BLaER1 treated with 17β-estradiol and CSF1 and Interleukin-3, amounts not matched to agents 10 nM and 100 nM (cell line): Measurements from ENCODE around the gene C17orf113.

ENCODE experiments used
- H3K27ac ChIP-seq, 11 experiments: shearing (Covaris generic); formaldehyde crosslinking; 2 replicates each; pipeline ENCODE4 v1.8.1; 2022
- H3K27me3 ChIP-seq, 11 experiments: shearing (Covaris generic); formaldehyde crosslinking; 2 replicates each; pipeline ENCODE4 v1.8.1; 2022
- H3K36me3 ChIP-seq, 11 experiments: shearing (Covaris generic); formaldehyde crosslinking; 2 replicates each; pipeline ENCODE4 v1.8.1; 2022
- H3K4me1 ChIP-seq, 10 experiments: shearing (Covaris generic); formaldehyde crosslinking; 2 replicates each; pipeline ENCODE4 v1.8.1; 2022
- H3K4me2 ChIP-seq, 11 experiments: shearing (Covaris generic); formaldehyde crosslinking; 2 replicates each; pipeline ENCODE4 v1.8.1; 2022
- H3K4me3 ChIP-seq, 10 experiments: shearing (Covaris generic); formaldehyde crosslinking; 2 replicates each; pipeline ENCODE4 v1.8.1; 2022
- H3K9ac ChIP-seq, 11 experiments: shearing (Covaris generic); formaldehyde crosslinking; 2 replicates each; pipeline ENCODE4 v1.8.1; 2022
- H3K9me3 ChIP-seq, 11 experiments: shearing (Covaris generic); formaldehyde crosslinking; replicated peaks in 1 of 11; 2 replicates each; pipeline ENCODE4 v1.8.1; 2022
- H4K20me1 ChIP-seq, 11 experiments: shearing (Covaris generic); formaldehyde crosslinking; 2 replicates each; pipeline ENCODE4 v1.8.1; 2022
- Cebpa-rat ChIP-seq, 11 experiments: shearing (Covaris generic); IDR thresholded peaks; 2 replicates each; pipeline ENCODE4 v1.8.1; 2022

C17orf113 gene

DNA sequence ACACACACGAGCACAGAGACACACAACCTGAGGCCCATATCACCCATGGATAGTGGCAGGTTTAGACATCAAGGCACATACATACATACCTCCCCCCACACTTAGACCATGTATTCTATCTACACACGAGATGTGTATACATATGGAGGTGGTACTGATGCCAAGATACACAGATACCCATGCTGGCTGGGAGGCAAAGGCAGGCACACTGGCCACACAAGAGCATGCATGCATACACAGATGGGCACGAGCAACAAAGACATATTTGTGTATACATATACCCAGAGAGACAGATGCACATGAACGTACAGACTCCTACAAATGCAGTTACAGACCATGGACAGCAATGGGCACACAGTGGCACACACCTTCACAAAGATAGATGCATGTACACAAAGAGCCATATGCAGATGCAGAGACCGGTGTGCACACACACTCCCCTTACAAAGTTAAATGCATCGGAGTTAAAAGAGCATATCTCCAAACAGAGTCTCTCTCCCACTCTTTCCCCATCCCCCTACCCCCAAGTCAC lies 2.0 kb upstream of the C17orf113 start:
- no peaks in the 10 kb centered on the region for H3K36me3 ChIP-seq
- no peaks in the 10 kb centered on the region for H3K9me3 ChIP-seq
- H3K4me1 ChIP-seq, result peaks cover 0 to 28% (median 12%) of the 10 kb centered on the region in 10 experiments; a peak in 11 of 20 replicates
- H3K27ac ChIP-seq, result no peak overlapping the region
- H3K27me3 ChIP-seq, result peaks cover 33 to 64% (median 57%) of the 10 kb centered on the region in 11 experiments
- H3K4me2 ChIP-seq, result no peak overlapping the region
- no peaks in the 10 kb centered on the region; a peak in 1 of 22 replicates for H4K20me1 ChIP-seq
- H3K9ac ChIP-seq, result no peak overlapping the region
- TF ChIP-seq Cebpa-rat (IDR thresholded peaks at IDR 0.05), result no peak
- no peak overlapping the region for H3K4me3 ChIP-seq

- no peak overlapping the region for H3K4me3 ChIP-seq
- no peaks in the 10 kb centered on the region for H3K36me3 ChIP-seq
- no peaks in the 10 kb centered on the region; a peak in 1 of 22 replicates for H4K20me1 ChIP-seq
- no peak overlapping the region for H3K9ac ChIP-seq
- no peaks in the 10 kb centered on the region for H3K9me3 ChIP-seq
- peak overlapping the region in 1 of 11 experiments; percentile 78; a peak in 1 of 22 replicates for H3K4me2 ChIP-seq
- H3K27me3 ChIP-seq, result peaks cover 33 to 64% (median 57%) of the 10 kb centered on the region in 11 experiments
- H3K4me1 ChIP-seq, result peaks cover 0 to 28% (median 12%) of the 10 kb centered on the region in 10 experiments; a peak in 11 of 20 replicates
- H3K27ac ChIP-seq, result no peak overlapping the region
- no peak for TF ChIP-seq Cebpa-rat (IDR thresholded peaks at IDR 0.05)
These were observed 1.2 kb upstream of the C17orf113 start for GRCh38 chr17:42051645-42052044.

DNA sequence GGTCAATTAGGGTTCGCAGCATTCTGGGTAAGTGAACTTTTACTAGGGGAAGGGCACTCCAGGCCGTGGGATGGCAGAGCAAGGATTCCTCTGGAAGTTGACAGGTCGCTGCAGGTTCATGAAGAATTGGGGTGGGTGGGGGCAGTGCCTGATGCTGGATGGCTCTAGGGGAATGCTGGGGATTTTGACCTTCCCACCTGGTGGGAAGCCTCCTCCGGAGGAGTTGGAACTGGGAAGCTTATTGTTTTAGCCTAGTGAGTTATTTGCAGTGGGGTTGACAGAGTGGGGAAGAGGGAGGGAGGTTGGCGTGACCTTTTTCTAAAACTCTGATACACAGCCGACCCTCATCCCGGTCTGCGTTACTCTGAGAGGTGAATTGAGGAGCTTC lies 606 bp upstream of the C17orf113 start:
- Histone ChIP-seq H3K9ac (no peak overlapping the region), H3K27me3 (peaks cover 33 to 64% (median 57%) of the 10 kb centered on the region in 11 experiments), H3K4me3 (peak overlapping the region in 6 of 10 experiments; percentile 46 to 68 (median 58); a peak in 8 of 20 replicates), H3K27ac (no peak overlapping the region), H3K4me2 (peak overlapping the region in 7 of 11 experiments; percentile 36 to 83 (median 73); a peak in 10 of 22 replicates), H4K20me1 (no peaks in the 10 kb centered on the region; a peak in 1 of 22 replicates), H3K36me3 (no peaks in the 10 kb centered on the region), H3K4me1 (peaks cover 0 to 27% (median 12%) of the 10 kb centered on the region in 10 experiments; a peak in 11 of 20 replicates), H3K9me3 (no peaks in the 10 kb centered on the region)
- TF ChIP-seq Cebpa-rat (IDR thresholded peaks at IDR 0.05), result no peak

DNA sequence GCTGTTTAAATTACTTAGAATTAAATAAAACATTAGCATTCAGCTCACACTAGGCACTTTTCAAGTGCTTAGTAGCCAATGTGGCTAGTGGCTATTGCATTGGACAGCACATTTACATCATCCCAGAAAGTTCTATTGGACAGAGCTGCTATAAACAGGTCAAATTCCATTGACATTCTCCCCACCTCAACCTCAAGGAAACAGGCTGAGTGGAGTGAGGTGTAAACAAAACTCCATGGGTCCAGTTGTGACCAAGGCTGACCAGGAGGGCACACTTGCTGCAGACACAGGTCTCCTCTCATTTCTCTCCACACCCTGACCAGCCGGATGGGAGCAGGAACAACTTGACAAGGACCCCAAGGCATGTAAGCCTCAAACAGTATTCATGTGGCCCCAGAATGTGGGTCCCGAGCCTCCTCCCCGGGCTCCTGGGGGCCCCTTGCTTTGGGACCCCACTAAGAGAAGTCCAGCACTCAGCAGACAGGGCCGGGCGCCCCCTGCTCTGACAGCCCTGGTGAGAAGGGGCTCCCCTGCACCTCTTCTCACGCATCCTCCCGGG lies 488 bp downstream of the C17orf113 start:
- Histone ChIP-seq H3K4me3 (peak overlapping the region; percentile 46 to 68 (median 58)), H4K20me1 (no peaks in the 10 kb centered on the region; a peak in 1 of 22 replicates), H3K27me3 (peaks cover 33 to 64% (median 57%) of the 10 kb centered on the region in 11 experiments), H3K36me3 (no peaks in the 10 kb centered on the region), H3K9ac (peak overlapping the region in 10 of 11 experiments; percentile 33 to 70 (median 62); a peak in 19 of 22 replicates), H3K4me1 (peaks cover 0 to 21% (median 4%) of the 10 kb centered on the region in 10 experiments; a peak in 7 of 20 replicates), H3K9me3 (no peaks in the 10 kb centered on the region), H3K4me2 (peak overlapping the region; percentile 61 to 86 (median 76)), H3K27ac (peak overlapping the region in 2 of 11 experiments; percentile 40 to 47; a peak in 4 of 22 replicates)
- no peak for TF ChIP-seq Cebpa-rat (IDR thresholded peaks at IDR 0.05)

GRCh38 chr17:42047343-42047742 lies 3.1 kb downstream of the C17orf113 start:
- Histone ChIP-seq H3K9ac (no peak overlapping the region), H3K27me3 (peaks cover 32 to 45% (median 40%) of the 10 kb centered on the region in 11 experiments), H3K36me3 (no peaks in the 10 kb centered on the region), H3K4me2 (no peak overlapping the region), H3K9me3 (no peaks in the 10 kb centered on the region), H3K4me3 (no peak overlapping the region), H3K4me1 (peaks cover 0 to 10% (median 0%) of the 10 kb centered on the region in 10 experiments; a peak in 6 of 20 replicates), H4K20me1 (no peaks in the 10 kb centered on the region; a peak in 1 of 22 replicates), H3K27ac (no peak overlapping the region)
- TF ChIP-seq Cebpa-rat (IDR thresholded peaks at IDR 0.05), result no peak

DNA sequence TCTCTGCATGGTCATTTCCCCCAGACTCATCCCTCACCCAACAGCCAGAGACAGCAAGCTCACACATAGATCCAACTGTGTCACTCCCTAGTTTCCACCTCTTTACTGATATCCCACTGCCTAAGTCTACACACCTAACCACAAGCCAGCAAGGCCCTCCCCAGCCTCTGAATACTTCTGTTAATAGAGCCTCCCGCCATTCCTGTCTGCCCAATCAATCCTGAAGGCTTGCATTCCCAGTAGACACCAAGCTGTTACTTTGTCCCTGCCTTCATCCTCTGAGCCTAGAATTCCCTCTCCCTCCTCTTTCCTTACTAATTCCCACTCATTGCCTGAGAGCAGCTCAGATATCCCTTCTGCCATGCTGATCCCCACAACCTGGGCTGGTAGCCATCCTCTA lies 4.7 kb downstream of the C17orf113 start:
- peaks cover 0 to 10% (median 0%) of the 10 kb centered on the region in 10 experiments; a peak in 6 of 20 replicates for H3K4me1 ChIP-seq
- peaks cover 17 to 39% (median 29%) of the 10 kb centered on the region in 11 experiments for H3K27me3 ChIP-seq
- no peak overlapping the region for H3K27ac ChIP-seq
- no peak for TF ChIP-seq Cebpa-rat (IDR thresholded peaks at IDR 0.05)
- no peak overlapping the region for H3K4me3 ChIP-seq
- H3K36me3 ChIP-seq, result no peaks in the 10 kb centered on the region
- no peak overlapping the region for H3K4me2 ChIP-seq
- H4K20me1 ChIP-seq, result 0 out of 22 replicates have a peak, but pooled peaks cover 0 to under 1% (median 0%) of the 10 kb centered on the region in 11 experiments
- H3K9me3 ChIP-seq, result no peaks in the 10 kb centered on the region
- H3K9ac ChIP-seq, result no peak overlapping the region

DNA sequence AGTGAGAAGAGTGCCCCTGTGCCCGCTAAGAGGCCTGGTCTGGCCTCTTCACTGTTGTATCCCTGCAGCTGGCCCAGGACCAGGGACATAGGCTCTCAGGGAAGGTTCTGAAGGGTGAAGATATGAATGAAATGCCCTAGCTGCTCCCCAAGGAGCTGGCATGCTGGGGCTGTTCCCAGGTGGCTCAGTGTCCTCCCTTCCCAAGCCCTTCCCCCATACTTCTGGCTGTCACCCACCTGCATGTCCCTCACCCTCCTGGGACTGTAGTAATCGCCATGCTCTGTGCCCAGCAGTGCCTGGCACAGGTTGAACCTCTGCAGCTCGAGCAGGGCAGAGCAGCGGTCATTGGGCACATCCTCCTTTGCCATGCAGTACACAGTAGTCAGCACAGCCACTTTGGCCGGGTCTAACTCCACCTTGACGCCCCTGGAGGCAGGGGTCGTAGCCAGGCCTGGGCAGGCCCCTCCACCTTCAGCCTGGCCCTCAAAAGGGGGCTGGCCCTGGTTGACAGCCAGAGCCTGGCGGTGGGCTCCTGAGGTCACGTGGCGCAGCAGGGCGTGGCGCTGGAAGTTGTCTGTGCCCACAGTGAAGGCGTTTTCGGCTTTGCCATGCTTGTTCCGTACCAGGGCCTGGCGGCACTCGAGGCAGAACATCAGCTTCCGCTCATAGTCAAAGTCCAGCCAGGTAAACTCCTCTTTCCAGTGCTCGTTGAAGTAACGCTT lies 7.6 kb downstream of the C17orf113 start:
- Histone ChIP-seq H3K9me3 (no peaks in the 10 kb centered on the region), H3K4me2 (no peak overlapping the region), H3K27me3 (peaks cover 11 to 38% (median 27%) of the 10 kb centered on the region in 11 experiments), H4K20me1 (peaks cover 0 to 5% (median 0%) of the 10 kb centered on the region in 11 experiments; a peak in 1 of 22 replicates), H3K4me1 (no peaks in the 10 kb centered on the region), H3K9ac (no peak overlapping the region), H3K27ac (no peak overlapping the region), H3K4me3 (no peak overlapping the region), H3K36me3 (no peaks in the 10 kb centered on the region)
- TF ChIP-seq Cebpa-rat (IDR thresholded peaks at IDR 0.05), result no peak

DNA sequence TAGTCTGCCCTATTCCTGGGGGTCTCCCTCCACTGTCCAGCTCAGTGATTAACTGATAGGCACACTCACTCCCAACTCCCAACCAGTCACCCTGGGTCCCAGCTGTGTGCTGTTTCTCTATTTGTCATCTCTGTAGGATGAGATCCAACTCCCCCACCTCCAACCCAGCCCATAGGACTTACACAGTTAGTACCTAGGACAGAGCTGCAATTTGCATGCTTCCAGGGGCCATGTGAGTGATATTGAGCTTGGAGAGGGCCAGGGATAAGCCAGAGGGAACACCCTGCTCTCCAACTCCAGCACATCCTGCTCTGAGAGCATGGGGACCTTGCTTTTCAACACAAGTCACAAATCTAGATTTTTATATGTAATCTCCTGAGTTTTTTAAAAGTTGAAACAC lies 8.8 kb downstream of the C17orf113 start:
- Histone ChIP-seq H4K20me1 (peaks cover 0 to 5% (median 0%) of the 10 kb centered on the region in 11 experiments; a peak in 1 of 22 replicates), H3K36me3 (no peaks in the 10 kb centered on the region), H3K9me3 (no peaks in the 10 kb centered on the region), H3K4me1 (no peaks in the 10 kb centered on the region), H3K9ac (no peak overlapping the region), H3K27ac (no peak overlapping the region), H3K4me3 (no peak overlapping the region), H3K27me3 (peaks cover 11 to 38% (median 27%) of the 10 kb centered on the region in 11 experiments), H3K4me2 (no peak overlapping the region)
- no peak for TF ChIP-seq Cebpa-rat (IDR thresholded peaks at IDR 0.05)

DNA sequence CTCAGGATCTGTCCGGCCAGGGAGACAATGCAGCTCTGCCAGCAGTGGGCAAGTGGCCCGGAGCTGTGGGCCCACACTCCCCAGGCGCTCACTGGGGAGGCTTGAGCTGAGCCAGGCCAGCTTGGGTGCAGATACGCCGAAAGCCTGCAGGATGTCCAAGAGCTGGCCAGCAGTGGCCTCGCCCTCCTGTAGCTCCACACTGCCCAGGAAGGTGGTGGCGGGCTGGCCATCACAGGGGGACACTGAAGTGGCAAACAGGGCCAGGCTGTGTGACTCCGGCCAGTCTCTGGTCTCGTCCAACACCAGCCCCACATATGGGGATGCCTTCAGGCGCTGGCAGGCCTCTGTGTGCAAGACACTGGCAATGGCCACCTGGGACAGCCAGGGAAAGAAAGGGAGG lies 9.6 kb downstream of the C17orf113 start:
- Histone ChIP-seq H3K9me3 (no peaks in the 10 kb centered on the region), H3K4me1 (no peaks in the 10 kb centered on the region), H3K27ac (no peak overlapping the region), H3K27me3 (peaks cover 11 to 38% (median 27%) of the 10 kb centered on the region in 11 experiments), H3K9ac (no peak overlapping the region), H3K4me2 (no peak overlapping the region), H3K4me3 (no peak overlapping the region), H3K36me3 (no peaks in the 10 kb centered on the region), H4K20me1 (peaks cover 0 to 5% (median 0%) of the 10 kb centered on the region in 11 experiments; a peak in 1 of 22 replicates)
- no peak for TF ChIP-seq Cebpa-rat (IDR thresholded peaks at IDR 0.05)
